Measurements from ENCODE around the gene SUN1. TPM values are rescaled to one million over a fixed set of nuclear protein-coding genes. Genes with fewer than 3 reads are reported as not detected.
A peak's percentile ranks its signal among the peaks of the same experiment; 100 is the strongest.

SUN1 gene
- total and polyA plus RNA-seq, 9 of the 15 experiments (the other 6 are each of a cell fraction or from before 2014, with no cell fraction given), result 36.8 to 132 (median 62.3) TPM

GRCh38 chr7:874031-874749, 41.9 kb downstream of the SUN1 start (continued):
- TF ChIP-seq E2F4 (CRISPR knock-in tag; IDR thresholded peaks at IDR 0.05; ENCODE audit: low read depth) (no peak), POLR3G (IDR thresholded peaks at IDR 0.05; ENCODE audit: extremely low read depth, insufficient read length, insufficient replicate concordance) (no peak), L3MBTL2 (IDR thresholded peaks at IDR 0.05) (no peak), GATA2 (CRISPR knock-in tag; IDR thresholded peaks at IDR 0.05) (no peak), ZNF696 (CRISPR knock-in tag; conservative IDR thresholded peaks at IDR 0.05) (no peak), TGIF2 (CRISPR knock-in tag; IDR thresholded peaks at IDR 0.05) (no peak), RAD21 (CRISPR knock-in tag; conservative IDR thresholded peaks at IDR 0.05 in 1 of 2, IDR thresholded peaks at IDR 0.05 in 1 of 2) (no peak), HNRNPLL (IDR thresholded peaks at IDR 0.05; ENCODE audit: low read depth, low read length, poor library complexity, severe bottlenecking) (no peak), ZNF217 (CRISPR knock-in tag; IDR thresholded peaks at IDR 0.05) (no peak), DACH1 (IDR thresholded peaks at IDR 0.05; ENCODE audit: partially characterized antibody) (peak; percentile 36), BRD9 (IDR thresholded peaks at IDR 0.05; ENCODE audit: low read depth, partially characterized antibody) (no peak), ZNF407 (IDR thresholded peaks at IDR 0.05; ENCODE audit: low read depth) (no peak), ZNF146 (CRISPR knock-in tag; IDR thresholded peaks at IDR 0.05; ENCODE audit: unreplicated experiment) (no peak), NFYB (IDR thresholded peaks at IDR 0.05; ENCODE audit: extremely low read depth, insufficient read length) (peak; percentile 6), SMARCB1 (IDR thresholded peaks at IDR 0.05; ENCODE audit: insufficient read length, low read depth) (no peak), POLR2B (IDR thresholded peaks at IDR 0.05; ENCODE audit: low read depth, partially characterized antibody) (no peak), NFRKB (IDR thresholded peaks at IDR 0.05; ENCODE audit: low read depth) (no peak), SMAD3 (CRISPR knock-in tag; conservative IDR thresholded peaks at IDR 0.05) (no peak), ZKSCAN8 (CRISPR knock-in tag; IDR thresholded peaks at IDR 0.05) (no peak)
